ENCODE measurements around the gene CASP14.

GRCh38 chr19:15062036-15062435, 12.8 kb downstream of the CASP14 start:
- TF ChIP-seq CTCF (IDR thresholded peaks at IDR 0.05) (no peak), POLR2A (IDR thresholded peaks at IDR 0.05) (no peak)

Data from lower leg skin (tissue), 3 donors.